ENCODE data around the gene UBL7.

DNA sequence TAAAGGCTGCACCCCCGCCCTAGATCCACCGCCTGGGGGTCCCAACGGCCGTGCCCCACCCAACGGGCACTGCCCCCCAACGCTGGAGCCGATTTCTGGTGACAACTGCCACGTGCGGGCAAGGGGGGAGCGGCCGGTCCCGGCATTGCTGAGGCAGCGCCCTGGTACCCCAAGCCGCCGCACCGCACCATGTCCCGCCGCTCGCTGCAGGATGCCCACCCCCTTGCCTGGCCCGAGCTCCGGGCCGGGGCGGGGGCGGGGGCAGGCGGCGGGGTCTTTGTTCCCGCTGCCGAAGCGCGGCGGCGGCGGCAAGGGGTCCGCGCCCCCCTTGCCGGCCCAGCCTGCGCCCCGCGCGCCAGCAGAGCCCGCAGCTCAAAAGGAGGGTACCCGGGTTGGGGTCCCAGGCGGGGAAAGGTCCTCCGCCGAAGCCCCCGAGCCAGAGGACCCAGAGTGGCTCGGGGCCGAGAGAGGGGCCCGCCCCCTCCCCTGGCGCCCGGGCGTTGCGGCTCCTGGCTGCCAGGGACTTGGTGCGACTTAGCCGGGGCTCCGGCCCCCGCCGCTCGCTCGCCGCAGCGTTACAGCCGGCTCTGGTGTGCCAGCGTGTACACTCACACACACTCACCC is 27.9 kb downstream of the UBL7 start:
- no peak for TF ChIP-seq CTCF (IDR thresholded peaks at IDR 0.05)
- TF ChIP-seq POLR2A (IDR thresholded peaks at IDR 0.05) = no peak
